HEK293 (cell line): ENCODE data around the gene ITGA11.

Experiments
- CTCF ChIA-PET: fragments of 350-600 bp; formaldehyde crosslinking; extraction: SDS; loops from one replicate; lab custom pipeline; 2021; ENCODE audit warnings: antibody characterized with exemption; lab: Yijun Ruan, JAX
- POLR2A ChIA-PET: fragments of 300-600 bp; formaldehyde crosslinking; extraction: SDS; loops from one replicate; lab custom pipeline; 2020; ENCODE audit warnings: antibody characterized with exemption, inconsistent platforms; lab: Yijun Ruan, JAX
- H3K27ac ChIP-seq: fragments of 200-500 bp; sonication (Bioruptor generic); 2 replicates; pipeline ENCODE4 v1.5.1; 2014; ENCODE audit warnings: low read depth, low read length, control low read depth, inconsistent platforms; ENCODE audit errors: extremely low read depth
- H3K36me3 ChIP-seq, 2 experiments: fragments of 200-500 bp in 1 of 2; sonication (Bioruptor generic) in 1 of 2; 1 replicate in 1 of 2; 2 replicates in 1 of 2; pipeline ENCODE4 v1.5.1; 2014 to 2017; ENCODE audit warnings: inconsistent platforms in 2 of 2, low read length in 2 of 2; ENCODE audit not compliant: control insufficient read depth in 2 of 2, insufficient read depth in 1 of 2
- H3K4me1 ChIP-seq: fragments of 200-500 bp; sonication (Bioruptor generic); 2 replicates; pipeline ENCODE4 v1.5.1; 2014; ENCODE audit warnings: mild to moderate bottlenecking, low read length, inconsistent platforms; ENCODE audit not compliant: control insufficient read depth, insufficient read depth
- H3K4me3 ChIP-seq: 2 replicates; pipeline ENCODE4 v1.5.1; 2011; ENCODE audit warnings: low read depth, mild to moderate bottlenecking, control low read depth, low read length, moderate library complexity
- H3K9me3 ChIP-seq: fragments of 200-500 bp; sonication (Bioruptor generic); 2 replicates; pipeline ENCODE4 v1.5.1; 2014; ENCODE audit warnings: low read depth, low read length, inconsistent platforms; ENCODE audit not compliant: control insufficient read depth, insufficient read depth
- BCL11A ChIP-seq: fragments of 450-650 bp; formaldehyde crosslinking; IDR thresholded peaks from 2 replicates; pipeline ENCODE4 v1.5.1; 2016; ENCODE audit warnings: low read depth, missing biosample characterization, missing genetic modification characterization
- FEZF1 ChIP-seq: fragments of 450-650 bp; formaldehyde crosslinking; IDR thresholded peaks from 2 replicates; pipeline ENCODE4 v1.5.1; 2016; ENCODE audit warnings: missing biosample characterization, missing genetic modification characterization
- GLI4 ChIP-seq: fragments of 450-650 bp; formaldehyde crosslinking; IDR thresholded peaks from 2 replicates; pipeline ENCODE4 v1.5.1; 2016; ENCODE audit warnings: missing biosample characterization, missing genetic modification characterization
- SCRT1 ChIP-seq: fragments of 450-650 bp; formaldehyde crosslinking; IDR thresholded peaks from 2 replicates; pipeline ENCODE4 v1.5.1; 2016; ENCODE audit warnings: missing biosample characterization, missing genetic modification characterization, borderline replicate concordance
- YY2 ChIP-seq: fragments of 450-650 bp; formaldehyde crosslinking; IDR thresholded peaks from 2 replicates; pipeline ENCODE4 v1.5.1; 2016; ENCODE audit warnings: missing biosample characterization, missing genetic modification characterization
- ZBTB11 ChIP-seq: fragments of 450-650 bp; formaldehyde crosslinking; conservative IDR thresholded peaks from 2 replicates; pipeline ENCODE4 v1.5.1; 2016; ENCODE audit warnings: low read depth, missing biosample characterization, missing genetic modification characterization
- ZFP41 ChIP-seq: fragments of 450-650 bp; formaldehyde crosslinking; IDR thresholded peaks from 2 replicates; pipeline ENCODE4 v1.5.1; 2016; ENCODE audit warnings: missing biosample characterization, missing genetic modification characterization, borderline replicate concordance
- ZNF10 ChIP-seq: fragments of 450-650 bp; formaldehyde crosslinking; IDR thresholded peaks from 2 replicates; pipeline ENCODE4 v1.5.1; 2017; ENCODE audit warnings: missing biosample characterization, missing genetic modification characterization
- ZNF133 ChIP-seq: fragments of 450-650 bp; formaldehyde crosslinking; IDR thresholded peaks from 2 replicates; pipeline ENCODE4 v1.5.1; 2016; ENCODE audit warnings: missing biosample characterization, missing genetic modification characterization
- ZNF19 ChIP-seq: fragments of 450-650 bp; formaldehyde crosslinking; IDR thresholded peaks from 2 replicates; pipeline ENCODE4; 2016; ENCODE audit warnings: missing biosample characterization, missing genetic modification characterization, low read depth
- ZNF214 ChIP-seq: fragments of 450-650 bp; formaldehyde crosslinking; IDR thresholded peaks from 2 replicates; pipeline ENCODE4 v1.5.1; 2017; ENCODE audit warnings: missing biosample characterization, mild to moderate bottlenecking, missing genetic modification characterization, borderline replicate concordance
- ZNF223 ChIP-seq: fragments of 450-650 bp; formaldehyde crosslinking; IDR thresholded peaks from 2 replicates; pipeline ENCODE4 v1.5.1; 2016; ENCODE audit warnings: missing biosample characterization, missing genetic modification characterization
- ZNF292 ChIP-seq: fragments of 450-650 bp; formaldehyde crosslinking; IDR thresholded peaks from 2 replicates; pipeline ENCODE4 v1.5.1; 2016; ENCODE audit warnings: low read depth, missing biosample characterization, missing genetic modification characterization, borderline replicate concordance
- ZNF324 ChIP-seq: fragments of 450-650 bp; formaldehyde crosslinking; IDR thresholded peaks from 2 replicates; pipeline ENCODE4 v1.5.1; 2016; ENCODE audit warnings: missing biosample characterization, missing genetic modification characterization
- ZNF350 ChIP-seq: fragments of 450-650 bp; formaldehyde crosslinking; IDR thresholded peaks from 2 replicates; pipeline ENCODE4 v1.5.0; 2017; ENCODE audit warnings: missing biosample characterization, mild to moderate bottlenecking, missing genetic modification characterization
- ZNF398 ChIP-seq: fragments of 450-650 bp; formaldehyde crosslinking; IDR thresholded peaks from 2 replicates; pipeline ENCODE4 v1.5.1; 2017; ENCODE audit warnings: missing biosample characterization, missing genetic modification characterization
- ZNF433 ChIP-seq: fragments of 450-650 bp; formaldehyde crosslinking; IDR thresholded peaks from 2 replicates; pipeline ENCODE4 v1.5.1; 2016; ENCODE audit warnings: missing biosample characterization, missing genetic modification characterization, low read depth
- ZNF473 ChIP-seq: fragments of 450-650 bp; formaldehyde crosslinking; IDR thresholded peaks from 2 replicates; pipeline ENCODE4 v1.5.1; 2017; ENCODE audit warnings: missing biosample characterization, missing genetic modification characterization
- ZNF561 ChIP-seq: fragments of 450-650 bp; IDR thresholded peaks from 2 replicates; pipeline ENCODE4 v1.5.1; 2018; ENCODE audit warnings: missing biosample characterization, missing genetic modification characterization, borderline replicate concordance
- ZNF624 ChIP-seq: fragments of 450-650 bp; formaldehyde crosslinking; IDR thresholded peaks from 2 replicates; pipeline ENCODE4 v1.5.1; 2017; ENCODE audit warnings: missing biosample characterization, missing genetic modification characterization
- ZNF629 ChIP-seq: fragments of 450-650 bp; formaldehyde crosslinking; IDR thresholded peaks from 2 replicates; pipeline ENCODE4 v1.5.1; 2017; ENCODE audit warnings: missing biosample characterization, missing genetic modification characterization
- ZNF785 ChIP-seq: fragments of 450-650 bp; formaldehyde crosslinking; IDR thresholded peaks from 2 replicates; pipeline ENCODE4 v1.5.1; 2016; ENCODE audit warnings: missing biosample characterization, missing genetic modification characterization
- TF ChIP-seq, protein P1 (sequence below): fragments of 450-650 bp; formaldehyde crosslinking; IDR thresholded peaks from 2 replicates; pipeline ENCODE4 v1.5.1; 2016; ENCODE audit warnings: missing biosample characterization, missing genetic modification characterization

The ITGA11 gene

GRCh38 chr15:68326711-68327354 is 105.1 kb downstream of the ITGA11 start (continued):
- TF ChIP-seq ZNF624 (tag by site-specific recombination) (no peak), ZFP41 (tag by site-specific recombination) (no peak), ZNF473 (no peak), ZNF398 (tag by site-specific recombination) (peak; percentile 53), ZNF223 (tag by site-specific recombination) (no peak), ZNF785 (no peak), ZNF292 (tag by site-specific recombination) (no peak)
- TF ChIP-seq, protein P1, sequence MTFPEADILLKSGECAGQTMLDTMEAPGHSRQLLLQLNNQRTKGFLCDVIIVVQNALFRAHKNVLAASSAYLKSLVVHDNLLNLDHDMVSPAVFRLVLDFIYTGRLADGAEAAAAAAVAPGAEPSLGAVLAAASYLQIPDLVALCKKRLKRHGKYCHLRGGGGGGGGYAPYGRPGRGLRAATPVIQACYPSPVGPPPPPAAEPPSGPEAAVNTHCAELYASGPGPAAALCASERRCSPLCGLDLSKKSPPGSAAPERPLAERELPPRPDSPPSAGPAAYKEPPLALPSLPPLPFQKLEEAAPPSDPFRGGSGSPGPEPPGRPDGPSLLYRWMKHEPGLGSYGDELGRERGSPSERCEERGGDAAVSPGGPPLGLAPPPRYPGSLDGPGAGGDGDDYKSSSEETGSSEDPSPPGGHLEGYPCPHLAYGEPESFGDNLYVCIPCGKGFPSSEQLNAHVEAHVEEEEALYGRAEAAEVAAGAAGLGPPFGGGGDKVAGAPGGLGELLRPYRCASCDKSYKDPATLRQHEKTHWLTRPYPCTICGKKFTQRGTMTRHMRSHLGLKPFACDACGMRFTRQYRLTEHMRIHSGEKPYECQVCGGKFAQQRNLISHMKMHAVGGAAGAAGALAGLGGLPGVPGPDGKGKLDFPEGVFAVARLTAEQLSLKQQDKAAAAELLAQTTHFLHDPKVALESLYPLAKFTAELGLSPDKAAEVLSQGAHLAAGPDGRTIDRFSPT, result no peak
- TF ChIP-seq, all 188 proteins: peak for 5

- ChIA-PET POLR2A (no interaction called here), CTCF (interaction anchor here (0.6 to 1.2 kb wide), 2 partner anchors 9 to 228 kb away, joined by 3 to 4 read pairs; no protein-coding TSS in a partner anchor)
- no peaks in the 10 kb centered on the region for H3K9me3 ChIP-seq
- no peak overlapping the region for H3K27ac ChIP-seq
- H3K36me3 ChIP-seq, result no peaks in the 10 kb centered on the region
- TF ChIP-seq ZNF398 (tag by site-specific recombination), result no peak
- TF ChIP-seq ZNF10 (tag by site-specific recombination), result no peak
- TF ChIP-seq FEZF1, result no peak
- TF ChIP-seq ZNF433 (tag by site-specific recombination), result no peak
- no peak for TF ChIP-seq BCL11A (tag by site-specific recombination)
- no peak for TF ChIP-seq YY2 (tag by site-specific recombination)
- TF ChIP-seq ZNF324 (tag by site-specific recombination), result no peak
- no peak for TF ChIP-seq ZNF350 (tag by site-specific recombination)
- no peak for TF ChIP-seq ZNF629 (tag by site-specific recombination)
- no peak for TF ChIP-seq ZNF214 (tag by site-specific recombination)
- TF ChIP-seq SCRT1, result no peak
- no peak for TF ChIP-seq ZNF133 (tag by site-specific recombination)
- no peak for TF ChIP-seq GLI4 (tag by site-specific recombination)
- TF ChIP-seq ZNF561 (tag by site-specific recombination), result no peak
- TF ChIP-seq ZBTB11 (tag by site-specific recombination), result no peak
- no peak for TF ChIP-seq ZNF19
- no peak overlapping the region for H3K4me3 ChIP-seq
- no peaks in the 10 kb centered on the region for H3K4me1 ChIP-seq
Observed at GRCh38 chr15:68325726-68326125, 106.2 kb downstream of the ITGA11 start.
